LNCAP (cell line): ENCODE measurements around the gene NRP2.

Source experiments
- TF ChIP-seq, protein P1 (sequence below): fragments of 450-650 bp; IDR thresholded peaks from 2 replicates; pipeline ENCODE4 v1.5.1; 2017; ENCODE audit warnings: mild to moderate bottlenecking

Gene NRP2

DNA sequence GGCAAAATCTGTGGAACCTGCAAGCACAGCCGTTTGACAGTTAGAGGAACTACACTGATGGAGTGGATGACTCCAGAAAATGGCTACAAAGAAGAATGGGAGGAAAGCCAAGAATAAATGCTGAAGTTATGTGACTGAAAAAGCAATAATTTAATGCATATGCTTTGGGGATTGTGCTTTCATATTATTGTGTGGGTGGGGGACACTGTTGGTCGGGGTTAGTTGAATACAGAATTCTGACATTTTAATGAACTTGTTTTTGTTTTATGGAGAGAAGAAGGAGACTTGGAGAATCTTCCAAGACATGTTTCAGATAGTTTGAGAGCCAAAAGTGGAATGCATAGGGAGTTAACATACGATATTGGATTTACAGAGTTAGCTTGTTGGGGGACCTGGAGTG is 68.5 kb downstream of the NRP2 start:
- TF ChIP-seq, protein P1, sequence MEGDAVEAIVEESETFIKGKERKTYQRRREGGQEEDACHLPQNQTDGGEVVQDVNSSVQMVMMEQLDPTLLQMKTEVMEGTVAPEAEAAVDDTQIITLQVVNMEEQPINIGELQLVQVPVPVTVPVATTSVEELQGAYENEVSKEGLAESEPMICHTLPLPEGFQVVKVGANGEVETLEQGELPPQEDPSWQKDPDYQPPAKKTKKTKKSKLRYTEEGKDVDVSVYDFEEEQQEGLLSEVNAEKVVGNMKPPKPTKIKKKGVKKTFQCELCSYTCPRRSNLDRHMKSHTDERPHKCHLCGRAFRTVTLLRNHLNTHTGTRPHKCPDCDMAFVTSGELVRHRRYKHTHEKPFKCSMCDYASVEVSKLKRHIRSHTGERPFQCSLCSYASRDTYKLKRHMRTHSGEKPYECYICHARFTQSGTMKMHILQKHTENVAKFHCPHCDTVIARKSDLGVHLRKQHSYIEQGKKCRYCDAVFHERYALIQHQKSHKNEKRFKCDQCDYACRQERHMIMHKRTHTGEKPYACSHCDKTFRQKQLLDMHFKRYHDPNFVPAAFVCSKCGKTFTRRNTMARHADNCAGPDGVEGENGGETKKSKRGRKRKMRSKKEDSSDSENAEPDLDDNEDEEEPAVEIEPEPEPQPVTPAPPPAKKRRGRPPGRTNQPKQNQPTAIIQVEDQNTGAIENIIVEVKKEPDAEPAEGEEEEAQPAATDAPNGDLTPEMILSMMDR = no peak

DNA sequence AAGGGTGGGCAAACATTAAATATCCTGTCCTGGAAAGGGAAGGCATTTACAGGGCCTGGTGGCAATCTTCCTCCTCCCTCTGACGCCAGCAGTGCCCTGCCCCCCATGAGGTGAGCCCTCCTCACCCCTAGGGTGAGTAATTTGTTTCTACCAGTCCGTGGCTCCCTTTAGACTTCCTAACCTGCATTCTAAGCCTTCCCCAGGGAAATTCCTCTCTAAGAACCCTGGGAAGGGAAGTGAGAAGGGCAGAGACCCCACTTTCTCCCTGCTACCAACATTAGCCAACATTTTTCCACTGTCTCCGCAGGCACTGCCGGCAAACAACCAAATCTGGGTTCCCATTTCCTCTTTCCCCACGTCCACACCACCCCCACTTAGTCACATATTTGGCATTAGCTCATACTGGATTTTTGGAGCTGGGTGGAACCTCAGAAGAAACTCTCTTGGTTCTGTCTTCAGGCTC is 69.3 kb downstream of the NRP2 start:
- TF ChIP-seq, protein P1 = no peak

DNA sequence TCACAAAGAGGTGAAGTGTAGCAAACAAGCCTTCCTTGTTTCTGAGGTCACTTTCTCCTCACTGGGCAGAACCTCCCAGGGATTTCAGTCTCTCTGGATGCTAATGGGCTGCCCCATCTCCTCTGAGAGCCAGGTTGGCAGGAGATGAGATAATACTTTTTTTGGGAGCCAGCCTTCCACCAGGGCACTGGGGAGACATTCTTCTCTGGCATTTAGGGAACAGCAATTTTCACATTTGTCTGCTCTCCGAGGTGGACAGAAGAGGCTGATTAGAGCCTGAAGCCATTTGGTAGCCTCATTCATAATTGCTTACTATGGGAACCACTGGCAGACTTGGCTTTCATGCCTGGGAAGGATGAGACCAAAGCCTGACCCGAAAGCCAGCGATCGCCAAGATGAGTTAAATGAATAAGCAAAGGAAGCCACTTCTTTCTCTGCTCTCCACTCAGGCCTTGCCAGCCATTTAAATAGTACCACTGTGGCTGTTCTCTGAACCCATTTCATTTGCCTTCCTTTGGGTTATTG is 70.1 kb downstream of the NRP2 start:
- TF ChIP-seq, protein P1 = no peak

DNA sequence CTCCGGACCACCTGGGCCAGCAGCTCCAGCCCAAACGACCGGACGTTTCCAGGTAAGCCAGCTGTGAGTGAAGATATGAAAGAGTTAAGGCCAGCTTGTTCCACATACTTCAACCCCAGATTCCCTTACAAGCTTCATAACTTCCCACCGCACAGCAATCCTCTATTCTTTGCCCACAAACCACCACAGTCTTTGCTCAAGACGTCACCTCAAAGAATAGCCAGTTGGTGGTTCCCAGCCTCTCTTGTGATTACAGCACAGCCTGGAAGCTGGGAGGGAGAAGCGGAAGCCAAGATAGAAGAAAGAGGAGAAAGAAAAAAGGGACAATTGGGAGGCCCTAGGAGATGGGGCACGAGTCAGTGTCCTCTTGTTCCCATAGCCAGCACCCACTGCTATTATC is 70.6 kb downstream of the NRP2 start:
- TF ChIP-seq, protein P1 = no peak

DNA sequence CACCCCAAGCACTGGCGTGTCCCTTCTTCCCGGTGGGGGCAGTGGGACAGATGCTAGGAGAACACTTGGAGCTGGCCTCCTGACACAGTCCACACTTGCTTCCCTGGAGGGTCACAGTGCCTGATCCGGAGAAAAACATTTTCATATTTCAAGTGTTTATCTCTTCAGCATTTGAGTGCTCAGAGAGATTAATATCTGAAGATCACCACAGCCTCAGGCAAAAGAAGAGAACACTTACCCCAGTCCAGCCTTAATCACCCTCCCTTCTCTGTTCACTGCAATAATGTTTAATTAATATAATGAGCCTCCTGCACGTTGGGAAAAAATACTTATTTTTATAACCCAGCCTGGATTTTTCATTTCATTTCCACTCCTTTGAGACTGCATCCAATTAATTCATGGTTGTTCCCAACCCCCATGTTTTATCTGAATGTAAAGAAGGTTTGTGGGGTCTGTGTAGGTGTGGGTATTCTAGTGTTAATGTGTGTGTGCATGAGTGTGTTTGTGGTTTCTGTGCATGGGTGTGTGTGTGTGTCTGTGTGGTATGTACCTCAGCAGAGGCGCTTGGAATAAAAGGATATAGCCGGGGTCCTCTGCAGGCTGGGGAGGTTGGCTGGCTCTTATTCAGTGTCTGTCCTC is 72.1 kb downstream of the NRP2 start:
- TF ChIP-seq, protein P1 = no peak

DNA sequence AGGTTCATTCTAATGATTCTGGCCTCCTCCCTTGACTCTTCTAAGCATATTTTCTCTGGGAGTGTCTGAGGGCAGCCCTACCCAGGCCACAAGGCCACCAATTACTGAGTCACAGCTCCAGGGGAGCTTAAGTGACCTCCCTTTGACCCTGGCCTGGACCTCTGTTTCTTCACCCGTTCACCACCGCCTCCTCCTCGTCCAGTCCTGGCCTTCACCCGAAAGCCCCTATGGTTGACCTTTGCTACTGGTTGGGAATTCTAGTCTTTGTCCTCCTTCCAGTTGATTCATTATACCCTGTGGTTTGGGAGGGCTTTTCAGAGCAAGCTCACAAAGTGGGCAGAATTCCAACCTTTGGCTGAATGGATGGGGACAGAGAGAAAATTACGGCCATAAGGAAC is 72.6 kb downstream of the NRP2 start:
- TF ChIP-seq, protein P1 = no peak

DNA sequence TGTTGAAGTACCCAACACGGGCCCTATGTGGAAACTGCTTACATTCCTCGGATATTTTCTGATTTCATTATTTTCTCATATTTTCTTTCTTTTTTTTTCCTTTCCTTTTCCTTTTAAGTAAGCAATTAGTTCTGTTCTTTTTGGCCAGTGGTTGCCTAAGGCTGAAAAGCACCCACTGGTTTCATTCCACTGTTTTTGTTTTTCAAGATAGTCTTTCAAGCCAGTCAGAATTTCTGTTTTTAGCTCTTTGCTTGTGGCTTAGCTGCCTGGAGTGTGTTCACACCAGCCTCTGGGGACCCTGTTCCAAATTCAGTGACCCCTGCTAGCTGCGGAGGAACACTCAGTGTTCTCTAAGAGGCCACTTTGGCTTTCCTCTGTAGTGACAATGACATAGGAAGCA is 73.6 kb downstream of the NRP2 start:
- TF ChIP-seq, protein P1 = no peak
